SW 1271 (cell line): ENCODE measurements around the gene CUL4B.
"Not testable (repeated sequence)": the region's sequence is repeated elsewhere in the genome, so short reads cannot be mapped to it uniquely, and the experiment has no call there.

Source experiments
- DNase-seq, 2 experiments: peaks; one replicate each; lab custom pipeline; 2025; lab: John Stamatoyannopoulos, UW

CUL4B gene

GRCh38 chrX:120522820-120523219, 37.9 kb downstream of the CUL4B start:
- DNase-seq, result no peak

GRCh38 chrX:120517936-120518335, 42.8 kb downstream of the CUL4B start:
- DNase-seq, result no peak

- no peak for DNase-seq
Observed at GRCh38 chrX:120514236-120514635, 46.5 kb downstream of the CUL4B start.

DNA sequence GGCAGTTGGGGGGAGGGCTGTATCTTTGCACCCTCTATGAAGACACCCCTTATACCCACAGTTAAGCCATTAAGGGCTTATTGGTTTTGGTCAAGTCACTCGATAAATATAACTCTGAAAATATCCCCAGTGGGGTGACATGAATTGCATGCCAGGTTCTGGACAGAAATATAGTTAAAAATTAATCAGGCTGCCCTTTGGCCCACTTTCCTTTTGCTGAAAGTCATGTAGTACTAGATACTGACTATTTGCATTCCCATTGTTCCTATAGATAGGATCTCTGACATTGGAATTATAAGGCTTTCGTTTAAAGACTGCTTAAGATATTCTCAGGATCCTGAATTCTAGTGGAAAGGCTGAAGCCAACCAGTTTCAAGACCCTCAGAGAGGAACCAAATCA, 48.1 kb downstream of the CUL4B start:
- no peak for DNase-seq

DNA sequence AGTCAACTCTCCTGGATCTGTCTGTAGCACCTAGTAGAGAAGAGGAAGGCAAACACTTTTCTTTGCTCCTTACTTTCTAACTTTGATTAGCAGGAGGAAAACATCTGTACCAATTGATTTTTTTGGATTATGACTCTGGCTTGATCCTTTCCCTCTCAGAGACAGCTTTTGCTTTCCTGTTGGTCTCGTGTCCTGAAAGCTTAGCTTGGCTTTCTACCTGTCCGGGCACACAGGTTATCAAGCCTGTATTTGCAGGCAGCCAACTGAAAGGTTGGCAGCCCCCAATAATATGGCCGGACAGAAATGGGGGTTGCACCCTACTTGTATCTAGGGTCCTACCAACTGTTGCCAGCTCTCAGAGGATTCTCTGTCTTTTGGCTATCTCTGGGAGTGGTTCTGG, 48.5 kb downstream of the CUL4B start:
- no peak for DNase-seq

DNA sequence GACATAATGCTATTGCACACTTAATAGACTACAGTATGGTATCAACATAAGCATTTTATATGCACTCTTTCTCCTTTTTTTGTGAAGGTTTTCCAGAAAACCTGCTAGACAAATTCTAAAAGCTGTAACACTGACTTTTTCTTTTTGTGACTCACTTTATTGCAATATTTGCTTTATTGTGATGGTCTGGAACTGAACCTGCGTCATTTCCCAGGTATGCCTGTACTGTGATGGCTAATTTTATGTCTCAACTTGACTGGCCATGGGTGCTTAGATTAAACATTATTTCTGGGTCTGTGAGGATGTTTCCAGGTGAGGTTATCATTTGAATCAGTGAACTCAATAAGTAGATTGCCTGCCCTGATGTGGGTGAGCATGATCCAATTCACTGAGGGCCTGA, 56.2 kb downstream of the CUL4B start:
- DNase-seq, result no peak

GRCh38 chrX:120499301-120500072, 61.3 kb downstream of the CUL4B start:
- no peak for DNase-seq

GRCh38 chrX:120490119-120490518, 70.6 kb downstream of the CUL4B start:
- DNase-seq, result not testable (repeated sequence)

GRCh38 chrX:120486786-120487185, 74.0 kb downstream of the CUL4B start:
- no peak for DNase-seq

DNA sequence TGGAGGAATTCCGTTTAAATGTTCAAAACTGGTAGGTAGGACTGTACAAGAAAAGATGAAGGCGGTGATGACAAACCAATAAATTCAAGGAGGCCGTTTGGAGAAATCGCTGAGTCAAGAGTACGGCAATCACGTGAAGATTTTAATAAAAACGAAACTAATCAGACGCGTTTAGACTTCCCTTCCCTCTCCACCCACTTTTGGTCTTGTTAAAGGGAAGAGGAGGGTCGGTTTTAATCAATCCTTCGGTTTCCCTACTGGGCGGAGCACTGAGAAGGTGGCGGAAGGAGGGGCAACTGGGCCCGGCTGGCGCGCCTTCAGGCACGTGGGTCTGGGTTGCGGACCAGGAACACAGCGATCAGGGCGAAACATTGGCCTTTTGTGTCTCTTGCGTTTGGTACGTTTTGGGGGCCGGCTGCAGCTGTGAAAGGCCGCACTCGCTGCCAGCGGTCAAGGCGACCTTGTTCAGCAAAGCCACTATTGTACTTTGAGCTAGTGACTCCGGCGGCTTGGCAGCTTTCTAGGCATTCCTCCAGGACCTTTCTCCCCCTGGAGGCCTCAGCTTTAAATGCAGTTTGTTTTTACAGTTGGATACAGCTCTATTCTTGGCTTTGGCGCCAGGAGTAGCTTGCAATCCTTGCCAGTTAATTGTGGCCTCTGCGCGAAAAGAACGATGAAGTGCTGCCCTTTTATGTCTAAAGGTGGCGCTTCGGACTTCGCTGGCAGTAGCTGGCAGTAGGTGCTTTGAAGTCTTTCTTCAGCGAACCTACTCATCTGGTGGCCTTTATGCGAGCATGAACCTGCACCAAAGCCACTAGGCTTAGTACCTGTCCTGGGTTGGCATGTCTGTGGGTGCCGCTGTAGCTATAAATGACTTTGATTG, 74.9 kb downstream of the CUL4B start:
- peak; percentile 23 to 65 for DNase-seq

- no peak for DNase-seq
Observed at GRCh38 chrX:120485315-120485637, 75.5 kb downstream of the CUL4B start.

- no peak for DNase-seq
Observed at GRCh38 chrX:120477453-120477852, 83.3 kb downstream of the CUL4B start.

DNA sequence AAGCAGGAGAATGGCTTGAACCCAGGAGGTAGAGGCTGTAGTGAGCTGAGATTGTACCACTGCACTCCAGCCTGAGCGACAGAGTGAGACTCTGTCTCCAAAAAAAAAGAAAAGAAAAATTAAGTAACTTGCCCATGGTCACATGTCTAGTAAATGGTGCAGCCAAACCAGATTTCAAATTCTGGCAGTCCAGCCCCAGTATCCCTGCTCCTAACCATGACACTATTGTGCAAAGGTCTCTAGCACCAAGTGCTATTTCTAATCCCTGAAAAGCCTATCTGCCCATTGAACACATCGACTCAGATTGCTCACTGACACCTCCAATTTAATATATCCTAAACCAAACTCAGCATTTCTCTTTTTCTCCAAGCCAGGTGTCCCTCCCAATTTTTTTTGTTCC, 84.0 kb downstream of the CUL4B start:
- no peak for DNase-seq

GRCh38 chrX:120475447-120475846, 85.3 kb downstream of the CUL4B start:
- not testable (repeated sequence) for DNase-seq
